Measurements from ENCODE around the gene NUP210.
"Not testable (repeated sequence)": the region's sequence is repeated elsewhere in the genome, so short reads cannot be mapped to it uniquely, and the experiment has no call there.

DNA sequence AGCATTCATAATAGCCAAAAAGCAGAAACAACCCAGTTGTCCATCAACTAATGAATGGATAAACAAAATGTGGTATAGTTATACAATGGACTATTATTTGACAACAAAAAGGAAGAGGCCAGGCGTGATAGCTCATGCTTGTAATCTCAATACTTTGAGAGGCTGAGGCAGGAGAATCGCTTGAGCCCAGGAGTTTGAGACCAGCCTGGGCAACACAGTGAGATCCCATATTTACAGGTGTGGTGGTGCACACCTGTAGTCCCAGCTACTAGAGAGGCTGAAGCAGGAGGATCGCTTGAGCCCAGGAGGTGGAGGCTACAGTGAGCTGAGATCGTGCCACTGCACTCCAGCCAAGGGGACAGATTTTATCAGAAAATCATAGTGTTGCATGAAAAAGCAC lies 16.1 kb upstream of the NUP210 start:
- not testable (repeated sequence) for TF ChIP-seq TCF7L2 (IDR thresholded peaks at IDR 0.05; ENCODE audit: low read depth, low read length); NFYB (CRISPR knock-in tag; IDR thresholded peaks at IDR 0.05); MTF2 (CRISPR knock-in tag; IDR thresholded peaks at IDR 0.05; ENCODE audit: borderline replicate concordance); ETV6 (CRISPR knock-in tag; conservative IDR thresholded peaks at IDR 0.05); POLR2AphosphoS5 (IDR thresholded peaks at IDR 0.05; ENCODE audit: low read depth, low read length); NPAS2 (CRISPR knock-in tag; IDR thresholded peaks at IDR 0.05; ENCODE audit: borderline replicate concordance); SP1 (IDR thresholded peaks at IDR 0.05); SP1 (CRISPR knock-in tag; IDR thresholded peaks at IDR 0.05)
- TF ChIP-seq, protein P1, sequence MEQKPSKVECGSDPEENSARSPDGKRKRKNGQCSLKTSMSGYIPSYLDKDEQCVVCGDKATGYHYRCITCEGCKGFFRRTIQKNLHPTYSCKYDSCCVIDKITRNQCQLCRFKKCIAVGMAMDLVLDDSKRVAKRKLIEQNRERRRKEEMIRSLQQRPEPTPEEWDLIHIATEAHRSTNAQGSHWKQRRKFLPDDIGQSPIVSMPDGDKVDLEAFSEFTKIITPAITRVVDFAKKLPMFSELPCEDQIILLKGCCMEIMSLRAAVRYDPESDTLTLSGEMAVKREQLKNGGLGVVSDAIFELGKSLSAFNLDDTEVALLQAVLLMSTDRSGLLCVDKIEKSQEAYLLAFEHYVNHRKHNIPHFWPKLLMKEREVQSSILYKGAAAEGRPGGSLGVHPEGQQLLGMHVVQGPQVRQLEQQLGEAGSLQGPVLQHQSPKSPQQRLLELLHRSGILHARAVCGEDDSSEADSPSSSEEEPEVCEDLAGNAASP (CRISPR knock-in tag; IDR thresholded peaks at IDR 0.05; ENCODE audit: borderline replicate concordance), result not testable (repeated sequence)
- TF ChIP-seq, protein P2, sequence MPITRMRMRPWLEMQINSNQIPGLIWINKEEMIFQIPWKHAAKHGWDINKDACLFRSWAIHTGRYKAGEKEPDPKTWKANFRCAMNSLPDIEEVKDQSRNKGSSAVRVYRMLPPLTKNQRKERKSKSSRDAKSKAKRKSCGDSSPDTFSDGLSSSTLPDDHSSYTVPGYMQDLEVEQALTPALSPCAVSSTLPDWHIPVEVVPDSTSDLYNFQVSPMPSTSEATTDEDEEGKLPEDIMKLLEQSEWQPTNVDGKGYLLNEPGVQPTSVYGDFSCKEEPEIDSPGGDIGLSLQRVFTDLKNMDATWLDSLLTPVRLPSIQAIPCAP (CRISPR knock-in tag; IDR thresholded peaks at IDR 0.05; ENCODE audit: low read depth), result not testable (repeated sequence)
- TF ChIP-seq, protein P3, sequence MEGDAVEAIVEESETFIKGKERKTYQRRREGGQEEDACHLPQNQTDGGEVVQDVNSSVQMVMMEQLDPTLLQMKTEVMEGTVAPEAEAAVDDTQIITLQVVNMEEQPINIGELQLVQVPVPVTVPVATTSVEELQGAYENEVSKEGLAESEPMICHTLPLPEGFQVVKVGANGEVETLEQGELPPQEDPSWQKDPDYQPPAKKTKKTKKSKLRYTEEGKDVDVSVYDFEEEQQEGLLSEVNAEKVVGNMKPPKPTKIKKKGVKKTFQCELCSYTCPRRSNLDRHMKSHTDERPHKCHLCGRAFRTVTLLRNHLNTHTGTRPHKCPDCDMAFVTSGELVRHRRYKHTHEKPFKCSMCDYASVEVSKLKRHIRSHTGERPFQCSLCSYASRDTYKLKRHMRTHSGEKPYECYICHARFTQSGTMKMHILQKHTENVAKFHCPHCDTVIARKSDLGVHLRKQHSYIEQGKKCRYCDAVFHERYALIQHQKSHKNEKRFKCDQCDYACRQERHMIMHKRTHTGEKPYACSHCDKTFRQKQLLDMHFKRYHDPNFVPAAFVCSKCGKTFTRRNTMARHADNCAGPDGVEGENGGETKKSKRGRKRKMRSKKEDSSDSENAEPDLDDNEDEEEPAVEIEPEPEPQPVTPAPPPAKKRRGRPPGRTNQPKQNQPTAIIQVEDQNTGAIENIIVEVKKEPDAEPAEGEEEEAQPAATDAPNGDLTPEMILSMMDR (CRISPR knock-in tag; IDR thresholded peaks at IDR 0.05), result not testable (repeated sequence)

Data from HepG2 (cell line).